Jurkat, Clone E6-1 (cell line): ENCODE measurements around the gene BRF1.

Source experiments
- DNase-seq: peaks from one replicate; pipeline ENCODE4 v3.0.0-alpha.2; 2011; ENCODE audit warnings: low read depth, low spot score
- H3K4me3 ChIP-seq: 2 replicates; pipeline ENCODE4 v1.5.1; 2011; ENCODE audit warnings: mild to moderate bottlenecking, low read length, control low read depth, moderate library complexity

Gene BRF1

DNA sequence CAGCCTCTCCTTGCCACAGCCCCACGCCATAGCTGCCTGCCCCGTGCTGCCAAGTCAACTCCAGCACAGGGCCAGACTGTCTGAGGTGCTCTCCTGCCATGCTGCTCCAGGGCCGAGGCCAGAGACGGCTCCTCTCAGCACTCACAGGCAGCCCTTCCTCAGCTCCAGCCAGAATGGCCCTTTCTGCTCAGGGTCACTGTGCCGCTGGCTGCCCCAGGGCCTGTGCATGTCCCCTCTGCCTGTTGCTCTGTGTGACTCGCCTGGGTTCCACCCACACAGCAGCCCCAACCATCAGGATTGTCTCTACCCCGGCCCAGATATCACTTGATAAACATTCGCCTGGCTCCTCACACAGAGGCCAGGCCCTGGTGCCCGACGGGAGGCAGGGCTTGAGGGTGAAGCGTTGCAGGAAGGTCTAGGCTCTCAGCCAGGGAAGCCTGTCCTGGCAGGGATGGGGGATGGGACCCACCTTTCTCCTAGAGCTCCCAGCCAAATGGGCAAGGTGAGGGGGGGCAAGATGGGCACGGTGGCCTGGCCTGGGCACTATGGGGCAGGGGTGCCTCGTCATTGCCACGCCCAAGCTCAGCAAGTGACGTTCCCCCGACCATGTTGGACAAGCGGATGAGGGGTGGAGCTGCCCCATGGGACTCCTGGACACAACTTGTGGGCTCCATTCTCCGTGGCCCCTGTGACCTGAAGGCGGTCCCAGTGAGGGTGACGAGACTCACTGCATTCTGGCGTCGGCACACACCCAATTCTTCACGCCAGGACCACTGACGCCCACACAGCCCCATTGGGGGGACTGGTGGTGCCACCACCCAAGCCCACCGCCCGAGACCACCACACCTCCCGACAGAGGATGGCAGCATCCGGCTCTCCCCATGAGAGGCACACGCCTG lies 79.9 kb downstream of the BRF1 start:
- H3K4me3 ChIP-seq, result no peak overlapping the region
- DNase-seq, result no peak

DNA sequence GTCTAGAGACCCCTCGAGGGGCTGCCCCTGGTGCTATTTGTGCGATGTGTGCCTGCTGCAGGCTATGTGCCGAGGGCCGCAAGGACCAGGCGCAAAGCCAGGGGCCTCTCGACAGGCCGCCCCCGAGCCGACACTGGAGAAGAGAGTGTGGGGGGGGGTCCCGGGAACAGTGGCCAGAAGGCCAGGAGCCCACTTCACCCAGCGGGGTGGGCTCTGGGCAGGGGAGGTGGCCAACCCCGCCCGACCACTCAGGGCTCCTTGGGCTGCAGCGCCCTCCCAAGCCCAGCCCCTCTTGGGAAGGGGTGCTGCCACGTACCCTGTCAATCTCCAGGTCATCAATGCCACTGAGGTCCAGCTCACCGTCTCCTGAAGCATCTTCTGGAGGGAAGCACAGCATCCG lies 81.0 kb downstream of the BRF1 start:
- H3K4me3 ChIP-seq, result no peak overlapping the region
- no peak for DNase-seq

DNA sequence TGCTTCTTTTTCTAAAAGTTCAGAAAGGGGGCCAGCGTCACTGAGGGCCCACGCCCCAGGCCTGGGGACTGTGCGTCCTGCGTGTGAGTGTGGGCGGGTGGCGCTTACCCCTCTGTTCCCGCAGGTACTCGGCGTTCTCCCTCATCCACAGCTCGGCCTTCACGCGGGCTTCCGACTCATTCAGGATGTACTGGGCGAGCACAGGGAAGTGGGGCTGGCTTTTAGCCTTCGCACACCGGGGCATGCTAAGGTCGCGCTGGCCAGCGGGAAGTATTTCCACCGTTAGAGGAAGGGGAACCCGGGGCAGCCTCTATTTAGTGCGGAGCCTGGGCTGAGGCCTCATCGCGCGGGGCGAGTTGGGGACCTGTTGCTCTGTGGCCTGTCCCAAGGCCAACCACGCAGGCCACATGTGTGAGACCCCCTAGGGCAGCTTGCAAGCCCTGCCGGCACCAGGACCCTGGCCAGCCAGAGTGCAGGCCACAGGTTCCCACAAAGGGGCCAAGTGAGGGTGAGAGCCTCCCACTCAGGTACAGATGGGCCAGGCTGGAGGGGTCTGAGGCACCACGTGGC lies 81.7 kb downstream of the BRF1 start:
- DNase-seq, result no peak
- no peak overlapping the region for H3K4me3 ChIP-seq

DNA sequence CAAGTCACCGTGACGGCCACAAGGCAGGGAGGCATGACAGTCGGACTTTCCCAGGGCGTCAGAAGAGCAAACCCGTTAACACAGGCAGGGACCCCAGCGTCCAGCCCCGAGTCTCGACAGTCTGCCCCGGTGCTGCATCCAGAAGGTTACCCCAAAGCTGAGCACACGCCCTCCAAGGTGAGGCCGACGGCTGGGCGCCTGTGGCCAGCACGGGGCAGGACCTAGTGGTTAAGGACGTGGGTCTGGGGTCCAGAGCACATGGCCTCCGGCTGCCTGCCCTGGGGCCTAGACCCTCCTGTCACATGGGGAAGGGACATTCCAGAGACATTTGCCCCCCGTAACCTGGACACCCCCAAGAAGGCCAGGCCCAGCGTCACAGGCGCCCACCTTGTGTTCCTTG lies 82.2 kb downstream of the BRF1 start:
- no peak for DNase-seq
- no peak overlapping the region for H3K4me3 ChIP-seq

DNA sequence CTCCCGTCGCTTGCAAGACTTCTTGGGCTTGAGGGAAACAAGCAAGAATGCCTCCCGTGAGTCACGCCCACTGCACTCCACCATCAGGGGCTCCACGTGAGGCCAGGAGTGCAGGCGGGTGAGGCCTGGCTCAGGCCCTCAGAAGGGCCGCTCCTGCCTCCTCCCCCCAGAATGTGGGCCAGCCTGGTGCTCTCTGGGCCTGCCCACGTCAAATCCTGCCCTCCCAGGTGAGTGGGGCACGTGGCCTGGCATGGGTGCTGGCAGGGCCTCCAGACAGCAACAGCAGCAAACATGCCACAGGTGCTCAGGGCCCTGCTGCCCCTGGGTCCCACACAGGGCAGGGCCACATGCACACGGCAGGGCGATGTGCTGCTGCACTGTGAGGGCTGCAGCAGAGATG lies 83.0 kb downstream of the BRF1 start:
- no peak for DNase-seq
- no peak overlapping the region for H3K4me3 ChIP-seq

DNA sequence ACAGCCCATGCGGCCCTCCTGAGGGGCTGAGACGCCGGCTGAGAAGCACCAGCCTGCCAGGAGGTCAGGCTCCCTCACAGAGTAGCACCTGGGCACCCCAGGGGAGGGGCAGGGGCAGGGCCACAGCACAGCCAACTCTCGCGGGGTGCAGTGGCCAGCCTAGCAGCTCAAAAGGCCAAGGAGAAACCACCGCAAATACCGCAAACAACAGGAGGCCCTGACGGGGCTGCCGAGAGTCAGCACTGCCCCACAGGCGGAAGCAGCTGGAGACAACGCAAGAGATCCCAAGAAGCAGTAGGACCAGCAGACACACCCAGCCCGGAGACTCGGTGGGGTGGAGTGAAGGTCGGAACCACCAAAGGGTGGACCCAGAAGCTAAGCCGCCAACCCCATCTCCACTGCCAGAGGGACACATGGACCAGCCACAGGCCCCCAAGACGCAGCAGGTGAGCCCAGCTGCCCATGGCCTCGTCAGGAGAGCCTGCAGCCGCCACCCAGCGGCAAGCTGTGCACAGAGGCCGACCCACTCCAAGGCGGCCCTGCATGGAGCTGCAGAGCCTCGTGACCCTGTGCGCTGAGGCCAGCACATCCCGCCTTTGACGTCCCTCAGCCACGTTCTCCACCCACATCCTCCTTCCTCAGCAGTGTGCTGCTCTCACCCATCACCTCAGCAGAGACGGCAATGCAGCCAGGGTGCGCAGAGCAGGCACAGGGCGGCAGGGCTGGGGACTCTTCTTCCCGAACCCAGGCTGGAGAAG lies 84.1 kb downstream of the BRF1 start:
- no peak overlapping the region for H3K4me3 ChIP-seq
- no peak for DNase-seq

DNA sequence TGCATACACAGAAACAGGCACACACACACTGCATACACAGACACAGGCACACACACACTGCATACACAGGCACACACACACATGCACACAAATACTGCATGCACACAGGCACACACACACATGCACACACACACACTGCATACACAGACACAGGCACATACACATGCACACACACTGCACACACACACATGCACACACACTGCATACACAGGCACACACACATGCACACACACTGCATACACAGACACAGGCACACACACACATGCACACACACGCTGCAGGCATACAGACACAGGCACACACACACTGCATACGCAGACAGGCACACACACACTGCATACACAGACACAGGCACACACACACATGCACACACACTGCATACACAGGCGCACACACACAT lies 85.2 kb downstream of the BRF1 start:
- no peak for DNase-seq
- no peak overlapping the region for H3K4me3 ChIP-seq

DNA sequence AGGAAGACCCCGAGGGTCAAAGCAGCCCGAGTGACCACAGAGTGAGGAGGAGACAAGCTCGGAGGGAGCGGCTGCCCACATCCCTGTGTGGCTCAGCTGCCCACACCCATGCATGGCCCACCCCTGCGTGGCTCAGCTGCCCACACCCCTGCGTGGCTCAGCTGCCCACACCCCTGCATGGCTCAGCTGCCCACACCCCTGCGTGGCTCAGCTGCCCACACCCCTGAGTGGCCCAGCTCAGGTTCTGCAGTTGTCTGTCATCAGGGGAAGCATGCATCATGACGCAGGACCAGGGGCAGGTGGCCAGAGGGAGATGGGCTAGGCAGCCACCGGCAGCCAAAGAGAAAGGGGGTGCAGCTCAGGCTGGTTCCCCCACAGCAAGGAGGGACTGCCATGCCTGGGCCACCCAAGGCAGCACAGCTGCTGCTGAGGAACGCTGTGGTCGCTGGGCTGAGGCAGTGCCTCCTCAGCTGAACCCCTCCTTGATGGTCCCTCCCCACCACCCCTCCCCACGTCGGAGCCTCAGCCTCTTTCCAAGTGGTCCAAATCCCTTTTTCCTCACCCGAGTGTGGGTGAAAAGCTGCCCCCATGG lies 86.4 kb downstream of the BRF1 start:
- no peak overlapping the region for H3K4me3 ChIP-seq
- DNase-seq, result no peak

DNA sequence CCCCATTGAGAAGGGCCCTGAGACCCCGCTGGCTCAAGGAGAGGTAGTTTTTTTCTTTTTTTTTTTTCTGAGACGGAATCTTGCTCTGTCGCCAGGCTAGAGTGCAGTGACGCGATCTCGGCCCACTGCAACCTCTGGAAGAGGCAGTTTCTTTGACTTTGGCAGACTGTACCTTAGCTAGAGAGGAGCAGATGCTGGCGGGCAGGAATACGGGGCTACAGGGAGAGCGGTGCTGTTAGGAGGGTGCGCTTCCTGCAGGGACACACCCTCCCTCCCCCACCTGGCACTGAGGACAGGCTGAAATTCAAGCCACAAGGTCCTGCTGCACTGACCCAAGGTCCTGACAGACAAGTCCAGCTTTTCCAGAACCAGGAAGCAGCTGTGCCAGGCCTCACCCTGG lies 87.4 kb downstream of the BRF1 start:
- H3K4me3 ChIP-seq, result no peak overlapping the region

DNA sequence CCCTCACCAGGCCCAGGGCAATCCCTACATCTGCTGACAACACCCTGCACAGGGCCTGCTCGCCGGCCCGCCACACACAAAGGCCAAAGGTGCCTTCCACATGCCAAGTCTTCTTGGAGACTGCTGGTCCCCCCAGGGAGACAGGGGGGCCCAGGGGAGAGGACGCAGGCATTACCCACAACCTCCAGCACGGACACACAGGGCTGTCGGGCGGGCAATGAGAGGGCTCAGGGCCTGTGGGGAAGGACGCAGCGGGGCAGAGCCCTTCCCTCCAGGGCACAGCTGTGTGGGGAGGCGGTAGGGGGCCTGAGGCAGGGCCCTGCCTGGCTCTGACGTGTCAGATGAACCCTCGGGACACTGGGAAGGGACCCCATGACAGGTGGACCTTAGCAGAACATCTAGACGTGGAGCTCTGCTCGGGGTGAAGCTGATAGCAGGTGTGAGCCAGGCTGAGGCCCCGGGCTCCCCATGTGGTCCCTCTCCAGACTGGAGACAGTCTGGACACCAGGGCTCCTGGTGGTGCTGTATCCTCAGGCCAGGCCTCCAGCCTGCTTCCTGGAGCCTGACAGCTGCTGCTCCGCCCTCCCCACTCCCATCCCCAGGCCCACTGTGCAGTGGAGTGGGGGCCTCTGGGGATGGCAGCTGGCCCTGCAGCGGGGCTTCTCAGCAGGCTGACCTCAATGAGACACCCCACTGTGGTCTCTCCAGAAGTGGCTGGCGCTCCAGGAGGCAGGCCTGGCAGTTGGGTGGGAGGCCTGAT lies 88.1 kb downstream of the BRF1 start:
- no peak for DNase-seq
- H3K4me3 ChIP-seq, result no peak overlapping the region

More for the DNA sequence above, 87.4 kb downstream of the BRF1 start:
- no peak for DNase-seq

DNA sequence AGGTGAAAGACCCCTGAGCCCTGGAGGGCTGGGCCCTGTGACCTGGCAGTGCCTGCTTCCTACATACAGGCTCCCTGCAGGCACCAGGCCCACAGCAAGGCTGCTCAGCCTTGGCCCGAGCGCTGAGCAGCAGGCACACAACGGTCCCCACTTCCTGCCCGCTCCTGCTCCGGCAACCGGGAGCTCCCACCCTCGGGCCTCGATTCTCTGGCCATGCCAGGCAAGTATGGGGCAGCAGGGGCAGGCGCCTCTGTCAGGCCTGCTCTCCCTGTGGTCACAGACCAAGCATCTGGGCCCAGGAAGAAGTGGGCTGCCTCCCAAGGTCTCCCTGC lies 89.1 kb downstream of the BRF1 start:
- DNase-seq, result no peak
- H3K4me3 ChIP-seq, result no peak overlapping the region

DNA sequence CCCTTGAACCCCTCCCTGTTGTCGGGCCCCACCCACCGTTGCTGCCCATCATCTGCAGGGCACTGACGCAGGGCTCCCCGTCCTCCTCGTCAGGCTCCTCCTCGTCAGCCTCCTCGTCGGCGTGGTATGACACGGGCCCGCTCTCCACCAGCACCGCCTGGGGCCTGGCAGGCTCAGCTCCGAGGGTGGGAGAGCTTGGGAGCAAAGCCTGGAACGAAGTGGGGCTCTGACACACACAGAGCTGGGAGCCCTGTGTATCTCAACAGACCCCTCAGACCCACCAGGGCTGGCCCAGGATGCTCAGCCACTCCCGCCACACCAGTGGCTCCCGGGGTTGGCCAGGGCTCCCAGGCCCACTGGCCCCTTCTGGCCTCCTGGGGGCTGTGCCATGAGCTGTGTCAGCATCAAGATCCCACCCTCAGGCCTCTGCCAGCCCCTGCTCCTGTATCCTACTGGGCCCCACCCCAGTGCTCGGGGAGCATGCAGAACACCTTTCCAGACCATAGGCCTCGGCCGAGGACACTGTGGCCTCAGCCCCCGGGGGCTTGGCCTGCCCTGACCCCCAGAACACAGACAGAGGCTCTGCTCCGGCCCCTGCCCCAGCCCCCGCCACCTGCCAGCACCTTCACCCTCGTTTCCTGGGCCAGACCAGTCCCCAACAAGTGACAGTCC lies 89.6 kb downstream of the BRF1 start:
- DNase-seq, result no peak
- no peak overlapping the region for H3K4me3 ChIP-seq

DNA sequence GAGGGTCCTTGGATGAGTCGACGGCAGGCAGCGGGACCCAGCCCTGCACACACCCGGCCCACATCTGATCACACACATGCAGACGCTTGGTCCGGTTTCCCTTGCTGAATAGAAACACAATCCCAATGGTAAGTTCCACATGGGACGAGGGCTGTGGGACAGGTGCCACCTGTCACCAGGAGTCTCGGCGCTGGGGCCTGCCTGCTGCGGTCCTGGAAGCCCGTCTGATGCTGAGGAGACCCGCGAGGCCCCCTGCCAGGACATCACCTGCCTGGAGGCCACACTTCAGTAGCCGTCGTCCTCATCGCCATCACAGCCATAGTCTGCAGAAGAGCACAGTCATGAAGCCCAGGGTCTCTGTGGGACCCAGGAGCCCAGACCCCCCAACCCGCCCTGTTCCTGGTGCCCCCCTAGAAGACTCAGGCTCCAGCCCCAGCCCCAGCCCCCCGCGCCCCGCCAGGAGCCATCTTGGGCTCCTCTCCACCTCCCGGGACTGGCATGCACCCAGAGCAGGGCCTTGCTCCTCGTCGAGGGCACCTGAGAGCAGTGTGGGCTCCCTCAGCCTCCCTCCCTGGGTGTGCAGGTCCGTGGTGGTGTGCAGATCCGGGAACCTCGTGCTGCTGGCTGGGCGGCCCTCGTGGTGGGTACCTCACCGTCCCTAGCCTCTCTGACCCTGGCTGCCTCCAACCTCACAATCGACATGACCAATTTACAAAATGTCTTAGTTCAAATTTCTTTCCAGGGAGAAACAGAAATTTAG lies 90.4 kb downstream of the BRF1 start:
- no peak for DNase-seq
- H3K4me3 ChIP-seq, result no peak overlapping the region

DNA sequence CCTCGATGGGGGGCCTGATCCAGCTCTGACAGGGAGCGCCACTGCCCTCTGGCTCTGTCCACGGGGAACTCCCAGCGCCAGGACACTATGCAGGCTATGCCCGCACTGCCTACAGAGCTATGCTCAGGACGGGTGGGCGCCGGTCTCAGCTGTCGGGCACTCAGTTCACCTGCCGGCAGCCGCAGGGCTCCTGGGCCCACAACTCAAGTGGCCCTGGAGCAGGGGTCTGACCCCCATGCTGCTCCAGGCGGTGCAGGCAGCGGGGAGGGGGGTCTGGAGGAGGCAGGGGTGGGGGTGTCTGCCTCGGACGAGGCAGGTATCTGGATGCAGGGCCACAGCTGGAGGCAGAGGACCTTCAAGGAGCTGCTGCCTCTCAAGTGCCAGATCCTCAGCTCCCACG lies 91.2 kb downstream of the BRF1 start:
- no peak overlapping the region for H3K4me3 ChIP-seq
- no peak for DNase-seq

DNA sequence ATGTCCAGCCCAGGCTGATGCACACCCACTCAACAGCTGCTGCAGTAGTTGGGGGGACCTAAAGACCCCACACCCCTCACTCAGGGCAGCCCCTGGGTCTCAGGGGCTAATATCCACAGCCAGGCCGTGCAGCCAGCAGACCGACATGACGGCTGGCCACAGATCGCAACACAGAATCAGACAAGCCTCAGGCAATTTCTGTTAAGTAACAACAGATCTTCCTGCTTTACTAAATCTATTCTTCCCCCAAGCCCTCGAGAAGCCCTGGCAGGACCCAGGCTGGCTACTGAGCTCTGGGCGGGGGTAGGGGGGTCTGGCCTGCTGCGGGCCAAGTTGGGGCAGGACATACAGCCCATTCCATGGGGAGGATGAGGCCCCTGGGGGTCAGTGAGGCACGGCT lies 91.7 kb downstream of the BRF1 start:
- no peak overlapping the region for H3K4me3 ChIP-seq
- DNase-seq, result no peak

DNA sequence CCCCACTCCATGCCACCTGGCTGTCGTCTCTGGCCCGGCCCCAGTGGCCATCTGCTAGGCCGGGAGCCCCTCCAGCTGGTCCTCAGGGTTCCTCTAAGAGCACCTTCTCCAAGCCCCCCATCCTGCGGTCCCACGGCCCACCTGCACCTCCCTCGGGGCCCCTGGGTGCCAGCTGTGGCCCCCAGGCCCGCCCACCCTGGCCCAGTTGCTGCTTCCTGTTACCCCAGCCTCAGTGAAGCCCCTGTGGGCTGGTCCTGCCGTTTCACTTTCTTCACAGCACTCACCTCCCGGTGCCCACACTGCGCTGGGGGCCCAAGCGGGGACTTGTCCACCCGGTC lies 92.1 kb downstream of the BRF1 start:
- H3K4me3 ChIP-seq, result no peak overlapping the region
- no peak for DNase-seq

DNA sequence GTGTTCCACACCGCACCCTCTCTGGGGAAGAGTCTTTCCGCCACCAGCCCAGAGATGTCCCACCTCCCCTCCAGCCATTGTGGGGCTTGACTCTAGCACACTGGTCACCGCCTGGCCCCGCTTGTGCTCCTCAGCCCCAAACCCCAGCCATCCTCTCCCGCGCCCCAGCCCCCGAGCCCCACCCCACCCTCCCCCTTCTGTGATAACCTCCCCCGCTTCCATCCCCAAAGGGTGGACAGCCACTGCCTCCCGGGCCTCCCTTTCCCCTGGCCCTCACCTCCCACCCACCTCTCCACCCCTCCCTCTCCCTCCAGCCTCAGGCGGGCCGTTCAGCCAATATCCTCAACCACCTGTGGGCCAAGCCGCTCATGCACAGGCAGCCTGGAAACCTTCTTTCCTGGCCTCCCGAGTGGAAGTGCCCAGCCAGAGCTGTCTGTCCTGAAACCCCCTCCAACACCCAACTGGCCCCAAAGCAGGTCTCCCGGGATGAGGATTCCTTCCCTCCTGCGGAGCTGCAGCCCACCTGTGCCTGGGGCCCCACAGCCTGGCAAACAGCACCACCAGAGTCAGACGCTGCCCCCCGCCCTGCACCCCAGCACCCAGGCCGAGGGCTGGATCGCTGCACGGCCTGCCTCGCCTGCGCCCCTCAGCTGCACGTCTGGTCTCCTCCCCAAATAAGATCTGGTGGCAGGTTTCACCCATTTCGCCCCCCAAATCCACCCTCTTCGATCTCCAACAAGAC lies 92.6 kb downstream of the BRF1 start:
- H3K4me3 ChIP-seq, result no peak overlapping the region
- no peak for DNase-seq

DNA sequence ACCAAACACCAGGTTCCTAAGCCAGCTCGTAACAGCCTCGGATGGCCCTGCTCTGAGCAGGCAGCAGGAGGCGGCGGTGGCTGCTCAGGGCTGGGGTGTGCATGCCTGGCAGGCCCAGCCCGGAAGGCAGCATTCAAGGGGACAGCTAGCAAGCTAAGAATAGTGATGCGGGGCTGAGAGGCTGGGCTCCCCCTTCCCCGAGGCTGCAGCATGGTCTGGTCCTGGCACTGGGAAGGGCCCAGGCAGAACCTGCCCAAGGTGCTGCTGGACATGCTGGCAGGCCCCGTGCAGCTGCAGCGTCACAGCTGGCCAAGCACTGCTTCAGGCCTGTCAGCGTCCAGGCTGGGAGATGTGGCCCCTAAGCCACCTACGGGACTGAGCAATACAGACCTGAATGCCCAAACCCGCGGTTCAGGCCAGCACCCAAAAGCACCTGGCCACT lies 93.3 kb downstream of the BRF1 start:
- no peak for DNase-seq
- H3K4me3 ChIP-seq, result no peak overlapping the region
